ENCODE results near the gene CHPF2.

The CHPF2 gene

DNA sequence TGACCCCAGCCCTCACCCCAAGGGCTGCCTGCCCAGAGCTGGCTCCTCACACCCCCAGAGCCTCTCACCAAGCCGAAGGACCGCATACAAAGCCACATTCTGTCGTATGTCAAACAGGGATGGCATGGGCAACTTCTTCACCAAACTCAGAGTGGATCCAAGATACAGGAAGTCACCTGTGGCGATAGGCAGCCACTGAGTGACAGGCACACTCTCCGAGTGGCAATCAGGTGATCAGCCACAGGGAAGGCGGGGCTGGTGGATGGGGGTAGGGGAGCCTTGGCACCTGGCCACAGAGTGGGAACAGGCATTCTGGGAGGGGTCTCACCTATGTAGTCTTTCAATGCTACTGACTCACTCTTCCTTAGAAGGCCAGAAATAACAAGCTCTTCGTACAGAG, 38.1 kb upstream of the CHPF2 start:
- POLR2A ChIA-PET = interaction anchor here (0.7 kb wide), 1 partner anchor 56 kb away, joined by 4 read pairs; no protein-coding TSS in a partner anchor
- CTCF ChIA-PET = interaction anchor here (1.2 kb wide), 1 partner anchor 84 kb away, joined by 4 read pairs; no protein-coding TSS in a partner anchor
- H3K27ac ChIP-seq (ENCODE audit: extremely low read depth, low read depth, low read length) = no peak overlapping the region
- no peaks in the 10 kb centered on the region for H3K4me1 ChIP-seq (ENCODE audit: control insufficient read depth, insufficient read depth, low read length)
- H3K36me3 ChIP-seq (ENCODE audit: control insufficient read depth in 2 of 2, insufficient read depth in 1 of 2, low read length in 2 of 2) = no peaks in the 10 kb centered on the region
- H3K9me3 ChIP-seq (ENCODE audit: control insufficient read depth, insufficient read depth, low read depth, low read length) = no peaks in the 10 kb centered on the region
- TF ChIP-seq GLIS2 (tag by site-specific recombination; IDR thresholded peaks at IDR 0.05) (no peak), ZNF704 (tag by site-specific recombination; IDR thresholded peaks at IDR 0.05) (no peak), ZNF664 (tag by site-specific recombination; IDR thresholded peaks at IDR 0.05) (no peak), GLIS1 (tag by site-specific recombination; IDR thresholded peaks at IDR 0.05) (no peak), ZNF341 (tag by site-specific recombination; IDR thresholded peaks at IDR 0.05; ENCODE audit: low read depth) (no peak), SETDB1 (IDR thresholded peaks at IDR 0.05; ENCODE audit: insufficient read length, low read length) (no peak), ZNF76 (tag by site-specific recombination; IDR thresholded peaks at IDR 0.05; ENCODE audit: borderline replicate concordance, low read depth) (no peak), ZNF621 (tag by site-specific recombination; IDR thresholded peaks at IDR 0.05) (no peak), ZNF843 (tag by site-specific recombination; IDR thresholded peaks at IDR 0.05) (no peak), ZNF133 (tag by site-specific recombination; IDR thresholded peaks at IDR 0.05) (no peak), YY1 (tag by site-specific recombination; IDR thresholded peaks at IDR 0.05) (no peak), ZNF629 (tag by site-specific recombination; IDR thresholded peaks at IDR 0.05) (no peak), ZNF266 (tag by site-specific recombination; IDR thresholded peaks at IDR 0.05; ENCODE audit: low read depth) (no peak)
- TF ChIP-seq, protein P1, sequence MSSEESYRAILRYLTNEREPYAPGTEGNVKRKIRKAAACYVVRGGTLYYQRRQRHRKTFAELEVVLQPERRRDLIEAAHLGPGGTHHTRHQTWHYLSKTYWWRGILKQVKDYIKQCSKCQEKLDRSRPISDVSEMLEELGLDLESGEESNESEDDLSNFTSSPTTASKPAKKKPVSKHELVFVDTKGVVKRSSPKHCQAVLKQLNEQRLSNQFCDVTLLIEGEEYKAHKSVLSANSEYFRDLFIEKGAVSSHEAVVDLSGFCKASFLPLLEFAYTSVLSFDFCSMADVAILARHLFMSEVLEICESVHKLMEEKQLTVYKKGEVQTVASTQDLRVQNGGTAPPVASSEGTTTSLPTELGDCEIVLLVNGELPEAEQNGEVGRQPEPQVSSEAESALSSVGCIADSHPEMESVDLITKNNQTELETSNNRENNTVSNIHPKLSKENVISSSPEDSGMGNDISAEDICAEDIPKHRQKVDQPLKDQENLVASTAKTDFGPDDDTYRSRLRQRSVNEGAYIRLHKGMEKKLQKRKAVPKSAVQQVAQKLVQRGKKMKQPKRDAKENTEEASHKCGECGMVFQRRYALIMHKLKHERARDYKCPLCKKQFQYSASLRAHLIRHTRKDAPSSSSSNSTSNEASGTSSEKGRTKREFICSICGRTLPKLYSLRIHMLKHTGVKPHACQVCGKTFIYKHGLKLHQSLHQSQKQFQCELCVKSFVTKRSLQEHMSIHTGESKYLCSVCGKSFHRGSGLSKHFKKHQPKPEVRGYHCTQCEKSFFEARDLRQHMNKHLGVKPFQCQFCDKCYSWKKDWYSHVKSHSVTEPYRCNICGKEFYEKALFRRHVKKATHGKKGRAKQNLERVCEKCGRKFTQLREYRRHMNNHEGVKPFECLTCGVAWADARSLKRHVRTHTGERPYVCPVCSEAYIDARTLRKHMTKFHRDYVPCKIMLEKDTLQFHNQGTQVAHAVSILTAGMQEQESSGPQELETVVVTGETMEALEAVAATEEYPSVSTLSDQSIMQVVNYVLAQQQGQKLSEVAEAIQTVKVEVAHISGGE (tag by site-specific recombination; conservative IDR thresholded peaks at IDR 0.05; ENCODE audit: low read depth) = no peak
- TF ChIP-seq, protein P2, sequence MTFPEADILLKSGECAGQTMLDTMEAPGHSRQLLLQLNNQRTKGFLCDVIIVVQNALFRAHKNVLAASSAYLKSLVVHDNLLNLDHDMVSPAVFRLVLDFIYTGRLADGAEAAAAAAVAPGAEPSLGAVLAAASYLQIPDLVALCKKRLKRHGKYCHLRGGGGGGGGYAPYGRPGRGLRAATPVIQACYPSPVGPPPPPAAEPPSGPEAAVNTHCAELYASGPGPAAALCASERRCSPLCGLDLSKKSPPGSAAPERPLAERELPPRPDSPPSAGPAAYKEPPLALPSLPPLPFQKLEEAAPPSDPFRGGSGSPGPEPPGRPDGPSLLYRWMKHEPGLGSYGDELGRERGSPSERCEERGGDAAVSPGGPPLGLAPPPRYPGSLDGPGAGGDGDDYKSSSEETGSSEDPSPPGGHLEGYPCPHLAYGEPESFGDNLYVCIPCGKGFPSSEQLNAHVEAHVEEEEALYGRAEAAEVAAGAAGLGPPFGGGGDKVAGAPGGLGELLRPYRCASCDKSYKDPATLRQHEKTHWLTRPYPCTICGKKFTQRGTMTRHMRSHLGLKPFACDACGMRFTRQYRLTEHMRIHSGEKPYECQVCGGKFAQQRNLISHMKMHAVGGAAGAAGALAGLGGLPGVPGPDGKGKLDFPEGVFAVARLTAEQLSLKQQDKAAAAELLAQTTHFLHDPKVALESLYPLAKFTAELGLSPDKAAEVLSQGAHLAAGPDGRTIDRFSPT (tag by site-specific recombination; IDR thresholded peaks at IDR 0.05) = no peak
- TF ChIP-seq, protein P3, sequence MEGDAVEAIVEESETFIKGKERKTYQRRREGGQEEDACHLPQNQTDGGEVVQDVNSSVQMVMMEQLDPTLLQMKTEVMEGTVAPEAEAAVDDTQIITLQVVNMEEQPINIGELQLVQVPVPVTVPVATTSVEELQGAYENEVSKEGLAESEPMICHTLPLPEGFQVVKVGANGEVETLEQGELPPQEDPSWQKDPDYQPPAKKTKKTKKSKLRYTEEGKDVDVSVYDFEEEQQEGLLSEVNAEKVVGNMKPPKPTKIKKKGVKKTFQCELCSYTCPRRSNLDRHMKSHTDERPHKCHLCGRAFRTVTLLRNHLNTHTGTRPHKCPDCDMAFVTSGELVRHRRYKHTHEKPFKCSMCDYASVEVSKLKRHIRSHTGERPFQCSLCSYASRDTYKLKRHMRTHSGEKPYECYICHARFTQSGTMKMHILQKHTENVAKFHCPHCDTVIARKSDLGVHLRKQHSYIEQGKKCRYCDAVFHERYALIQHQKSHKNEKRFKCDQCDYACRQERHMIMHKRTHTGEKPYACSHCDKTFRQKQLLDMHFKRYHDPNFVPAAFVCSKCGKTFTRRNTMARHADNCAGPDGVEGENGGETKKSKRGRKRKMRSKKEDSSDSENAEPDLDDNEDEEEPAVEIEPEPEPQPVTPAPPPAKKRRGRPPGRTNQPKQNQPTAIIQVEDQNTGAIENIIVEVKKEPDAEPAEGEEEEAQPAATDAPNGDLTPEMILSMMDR (tag by site-specific recombination; IDR thresholded peaks at IDR 0.05) = no peak
- H3K4me3 ChIP-seq (ENCODE audit: low read depth, low read length) = no peak overlapping the region
